Transverse colon (tissue), 3 donors: ENCODE results near the gene SLX4IP.

Source experiments
- CTCF ChIP-seq, 5 experiments: fragments of 200-600 bp in 3 of 5; fragments of 450-650 bp in 2 of 5; sonication (generic) in 3 of 5; IDR thresholded peaks; 1 replicate in 2 of 5; 2 replicates in 3 of 5; pipeline ENCODE4 v1.5.1; 2016 to 2017; ENCODE audit warnings: antibody characterized with exemption in 5 of 5, inconsistent platforms in 3 of 5, mild to moderate bottlenecking in 2 of 5, moderate library complexity in 1 of 5
- POLR2A ChIP-seq: fragments of 450-650 bp; IDR thresholded peaks from one replicate; pipeline ENCODE4 v1.6.1; 2016; ENCODE audit warnings: antibody characterized with exemption, mild to moderate bottlenecking, moderate library complexity

GRCh38 chr20:10565922-10566897, 131.1 kb downstream of the SLX4IP start:
- peak in 2 of 5 experiments; percentile 23 to 28 for TF ChIP-seq CTCF (IDR thresholded peaks at IDR 0.05)
- TF ChIP-seq POLR2A: no peak
